ENCODE data around the gene DNAJA4.
A peak's percentile ranks its signal among the peaks of the same experiment; 100 is the strongest.

Gene DNAJA4

GRCh38 chr15:78327466-78327865, 63.1 kb downstream of the DNAJA4 start:
- H3K9ac ChIP-seq (ENCODE audit: low read depth, low read length, poor library complexity, severe bottlenecking): no peak overlapping the region
- peaks cover 5% of the 10 kb centered on the region for H3K4me1 ChIP-seq (ENCODE audit: insufficient read depth, low read length, poor library complexity, severe bottlenecking)
- H3K79me2 ChIP-seq (ENCODE audit: insufficient read depth, low read length): no peaks in the 10 kb centered on the region
- H3K4me3 ChIP-seq (ENCODE audit: low read length, poor library complexity, severe bottlenecking): no peak overlapping the region
- H3K9me3 ChIP-seq (ENCODE audit: insufficient read depth, low read depth, low read length): no peaks in the 10 kb centered on the region
- H4K20me1 ChIP-seq (ENCODE audit: insufficient read depth, low read length, poor library complexity, severe bottlenecking): no peaks in the 10 kb centered on the region
- no peaks in the 10 kb centered on the region for H3F3A ChIP-seq (ENCODE audit: low read depth)
- no peaks in the 10 kb centered on the region for H3K27me3 ChIP-seq (ENCODE audit: insufficient read depth, low read length, poor library complexity, severe bottlenecking)
- H2AFZ ChIP-seq (ENCODE audit: low read length): no peak overlapping the region
- no peaks in the 10 kb centered on the region for H3K9me2 ChIP-seq (replicated peaks; ENCODE audit: low read depth, low read length)
- H3K4me2 ChIP-seq (ENCODE audit: low read depth, low read length, poor library complexity, severe bottlenecking): no peak overlapping the region
- TF ChIP-seq CTCF (conservative IDR thresholded peaks at IDR 0.05; ENCODE audit: low read length) (no peak), EZH2phosphoT487 (IDR thresholded peaks at IDR 0.05; ENCODE audit: borderline replicate concordance) (no peak)
- H3K36me3 ChIP-seq (ENCODE audit: insufficient read depth, low read length): no peaks in the 10 kb centered on the region

- H3K4me3 ChIP-seq (ENCODE audit: low read length, poor library complexity, severe bottlenecking): no peak overlapping the region
- H3K9me2 ChIP-seq (replicated peaks; ENCODE audit: low read depth, low read length): no peaks in the 10 kb centered on the region
- no peaks in the 10 kb centered on the region for H3K36me3 ChIP-seq (ENCODE audit: insufficient read depth, low read length)
- H3K4me1 ChIP-seq (ENCODE audit: insufficient read depth, low read length, poor library complexity, severe bottlenecking): peaks cover 5% of the 10 kb centered on the region
- no peak for TF ChIP-seq CTCF (conservative IDR thresholded peaks at IDR 0.05; ENCODE audit: low read length)
- TF ChIP-seq EZH2phosphoT487 (IDR thresholded peaks at IDR 0.05; ENCODE audit: borderline replicate concordance): no peak
- H3K27me3 ChIP-seq (ENCODE audit: insufficient read depth, low read length, poor library complexity, severe bottlenecking): no peaks in the 10 kb centered on the region
- H3F3A ChIP-seq (ENCODE audit: low read depth): no peaks in the 10 kb centered on the region
- no peaks in the 10 kb centered on the region for H4K20me1 ChIP-seq (ENCODE audit: insufficient read depth, low read length, poor library complexity, severe bottlenecking)
- H3K9me3 ChIP-seq (ENCODE audit: insufficient read depth, low read depth, low read length): no peaks in the 10 kb centered on the region
- peak overlapping the region; percentile 74 for H2AFZ ChIP-seq (ENCODE audit: low read length)
- no peak overlapping the region for H3K9ac ChIP-seq (ENCODE audit: low read depth, low read length, poor library complexity, severe bottlenecking)
- peak overlapping the region; percentile 1 for H3K4me2 ChIP-seq (ENCODE audit: low read depth, low read length, poor library complexity, severe bottlenecking)
- H3K79me2 ChIP-seq (ENCODE audit: insufficient read depth, low read length): no peaks in the 10 kb centered on the region
Observed at GRCh38 chr15:78329625-78330024, 65.3 kb downstream of the DNAJA4 start.

Measured in Loucy (cell line).